Transverse colon (tissue), 4 donors: Measurements from ENCODE around the gene ADH5. TPM values are rescaled to one million over a fixed set of nuclear protein-coding genes. Genes with fewer than 3 reads are reported as not detected.

Source experiments
- DNase-seq: peaks from one replicate; pipeline ENCODE4 v3.0.0-alpha.2; 2019
- H3K27ac ChIP-seq, 4 donors: fragments of 200-600 bp; sonication (generic); 2 replicates each; pipeline ENCODE4 v1.5.1; 2016 to 2018; ENCODE audit warnings: inconsistent platforms in 4 of 4
- H3K27me3 ChIP-seq: fragments of 200-600 bp; sonication (generic); 2 replicates; pipeline ENCODE4 v1.5.1; 2017; ENCODE audit warnings: inconsistent platforms
- H3K36me3 ChIP-seq, 4 donors: fragments of 200-600 bp; sonication (generic); 2 replicates each; pipeline ENCODE4 v1.5.1; 2017 to 2019; ENCODE audit warnings: inconsistent platforms in 4 of 4
- H3K4me1 ChIP-seq, 4 donors: fragments of 200-600 bp; sonication (generic); 2 replicates each; pipeline ENCODE4 v1.5.1; 2017 to 2020; ENCODE audit warnings: inconsistent platforms in 4 of 4
- H3K4me3 ChIP-seq, 4 donors: fragments of 200-600 bp; sonication (generic); 1 replicate in 1 of 4; 2 replicates in 3 of 4; pipeline versions ENCODE4 v1.5.1 to v1.6.1; 2017 to 2019; ENCODE audit warnings: inconsistent platforms in 4 of 4
- H3K9me3 ChIP-seq, 2 donors: fragments of 200-600 bp; sonication (generic); 2 replicates each; pipeline ENCODE4 v1.5.1; 2017 to 2019; ENCODE audit warnings: inconsistent platforms in 2 of 2
- CTCF ChIP-seq, 5 experiments: fragments of 200-600 bp in 3 of 5; fragments of 450-650 bp in 2 of 5; sonication (generic) in 3 of 5; IDR thresholded peaks; 1 replicate in 2 of 5; 2 replicates in 3 of 5; pipeline ENCODE4 v1.5.1; 2016 to 2017; ENCODE audit warnings: antibody characterized with exemption in 5 of 5, inconsistent platforms in 3 of 5, mild to moderate bottlenecking in 2 of 5, moderate library complexity in 1 of 5
- EP300 ChIP-seq: sonication (generic); formaldehyde crosslinking; IDR thresholded peaks from one replicate; pipeline ENCODE4 v1.6.1; 2017; ENCODE audit warnings: antibody characterized with exemption, low read depth
- POLR2A ChIP-seq: fragments of 450-650 bp; IDR thresholded peaks from one replicate; pipeline ENCODE4 v1.6.1; 2016; ENCODE audit warnings: antibody characterized with exemption, mild to moderate bottlenecking, moderate library complexity
- POLR2AphosphoS5 ChIP-seq, 3 donors: sonication (generic); formaldehyde crosslinking; IDR thresholded peaks; one replicate each; pipeline ENCODE4 v1.6.1; 2016; ENCODE audit warnings: antibody characterized with exemption in 3 of 3
- WGBS, 2 donors: methylation state at CpG; one replicate each; pipeline ENCODE4 v1.1.5; 2018; ENCODE audit warnings: low coverage in 1 of 2; 5-methylcytosine and 5-hydroxymethylcytosine counted together
- in situ Hi-C, 4 donors: fragments of 200-750 bp; cut with MboI; loops; one replicate each; pipeline versions ENCODE4 v1.15.0 to v1.15.1; 2017; ENCODE audit warnings: low sequenced_read_pairs in 3 of 4, low pct_ligation_motif_present in 1 of 4, low pct_unique_long_range_greater_than_20kb in 1 of 4
- intact Hi-C: fragments of 100-400 bp; cut with DNase I; formaldehyde crosslinking; loops from one replicate; pipeline ENCODE4 v1.15.1; 2023; ENCODE audit warnings: low total_unique reads
- total RNA-seq, 4 donors: library from RNA; depleted of rRNA; stranded (reverse); fragments of >200 nt; gene quantifications; one replicate each; pipeline ENCODE4 v1.1.0, GENCODE V29; 2016

The ADH5 gene
- total RNA-seq, 4 donors from 2014 or later = 63.3 to 159 (median 111) TPM

- H3K27me3 ChIP-seq = no peaks in the 10 kb centered on the region
- no peak for TF ChIP-seq POLR2A
- no peak for TF ChIP-seq CTCF (IDR thresholded peaks at IDR 0.05)
- no peak for TF ChIP-seq EP300
- no peak for TF ChIP-seq POLR2AphosphoS5 (IDR thresholded peaks at IDR 0.05)
- no peaks in the 10 kb centered on the region for H3K9me3 ChIP-seq
- in situ Hi-C loops (no loop called here), intact Hi-C loops (no loop called here)
- WGBS, 2 donors = 43 to 100% methylated on average over 1 to 2 of the region's 2 CpGs
- no peaks in the 10 kb centered on the region for H3K36me3 ChIP-seq
- H3K4me1 ChIP-seq = peaks cover 0 to 7% (median 0%) of the 10 kb centered on the region in 4 donors
- H3K4me3 ChIP-seq = no peak overlapping the region
- no peak for DNase-seq
- no peak overlapping the region for H3K27ac ChIP-seq
These were observed 42.8 kb upstream of the ADH5 start for GRCh38 chr4:99131378-99131777.

DNA sequence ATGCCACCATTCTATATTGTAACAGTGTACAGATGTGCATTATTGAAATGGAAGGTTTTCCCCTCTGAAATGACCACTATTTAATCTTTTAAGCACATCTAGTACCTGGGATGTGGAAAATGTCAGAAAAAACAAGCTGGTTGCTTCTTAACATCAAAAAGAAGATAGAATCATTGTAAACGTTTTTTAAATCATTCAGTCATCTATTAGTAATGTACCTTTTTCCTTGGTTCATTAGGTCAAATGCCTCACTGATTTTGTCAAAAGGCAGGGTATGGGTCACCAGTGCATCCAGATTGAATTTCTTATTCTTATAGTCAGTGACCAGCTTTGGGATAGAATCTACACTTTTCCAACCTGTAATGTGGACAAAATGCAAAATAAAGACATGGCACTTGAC is 37.8 kb upstream of the ADH5 start:
- H3K4me3 ChIP-seq = no peak overlapping the region
- no peak overlapping the region for H3K27ac ChIP-seq
- no peak for TF ChIP-seq EP300
- TF ChIP-seq CTCF (IDR thresholded peaks at IDR 0.05) = no peak
- TF ChIP-seq POLR2A = no peak
- TF ChIP-seq POLR2AphosphoS5 (IDR thresholded peaks at IDR 0.05) = no peak
- peaks cover 0 to 3% (median 0%) of the 10 kb centered on the region in 4 donors for H3K4me1 ChIP-seq
- intact Hi-C loops (no loop called here), in situ Hi-C loops (loop anchor here in 1 of 4 donors (10.0 kb wide), 1 partner anchor 278 kb away; no protein-coding TSS in a partner anchor)
- no peaks in the 10 kb centered on the region for H3K27me3 ChIP-seq
- no peak for DNase-seq
- 75 to 78% methylated on average over 1 of the region's 1 CpG for WGBS, 2 donors
- H3K36me3 ChIP-seq = no peaks in the 10 kb centered on the region
- H3K9me3 ChIP-seq = no peaks in the 10 kb centered on the region

DNA sequence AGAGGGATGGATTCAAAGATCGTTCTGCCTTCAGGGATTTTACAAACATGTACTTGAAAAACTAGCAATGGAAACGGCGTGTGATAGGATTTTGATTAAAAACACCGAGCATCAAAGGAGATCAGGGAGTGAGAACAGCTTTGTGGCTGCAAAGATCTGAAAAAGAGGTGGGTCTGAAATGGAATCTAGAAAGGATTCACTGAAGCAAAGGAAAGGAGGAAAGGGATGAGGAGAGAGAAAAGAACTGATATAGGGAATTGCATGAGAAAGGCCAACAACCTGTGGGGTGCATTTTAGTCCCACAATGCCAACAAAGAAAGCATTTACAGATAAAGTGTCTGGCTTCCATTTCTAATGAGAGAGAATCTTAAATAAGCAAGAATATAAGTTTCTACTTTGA is 32.4 kb upstream of the ADH5 start:
- in situ Hi-C loops = loop anchor here (5.0 to 25.0 kb wide), 3 partner anchors 284 to 291 kb away; no protein-coding TSS in a partner anchor

GRCh38 chr4:99120501-99120900 is 31.9 kb upstream of the ADH5 start:
- Histone ChIP-seq H3K27ac (no peak overlapping the region), H3K36me3 (no peaks in the 10 kb centered on the region), H3K4me1 (peaks cover 0 to 6% (median 0%) of the 10 kb centered on the region in 4 donors), H3K9me3 (no peaks in the 10 kb centered on the region), H3K27me3 (no peaks in the 10 kb centered on the region), H3K4me3 (no peak overlapping the region)
- 95% methylated on average over 5 of the region's 5 CpGs; no CpG with 5 or more reads in 1 of the 2 donors for WGBS, 2 donors
- intact Hi-C loops = loop anchor here (5.0 kb wide), 1 partner anchor 287 kb away; no protein-coding TSS in a partner anchor
- no peak for TF ChIP-seq POLR2AphosphoS5 (IDR thresholded peaks at IDR 0.05)
- TF ChIP-seq POLR2A = no peak
- in situ Hi-C loops = loop anchor here (5.0 to 25.0 kb wide), 3 partner anchors 284 to 292 kb away; no protein-coding TSS in a partner anchor
- DNase-seq = no peak

More for the DNA sequence above, 32.4 kb upstream of the ADH5 start:
- DNase-seq = no peak
- H3K36me3 ChIP-seq = no peaks in the 10 kb centered on the region
- H3K4me1 ChIP-seq = peaks cover 0 to 6% (median 0%) of the 10 kb centered on the region in 4 donors
- no peaks in the 10 kb centered on the region for H3K9me3 ChIP-seq
- TF ChIP-seq EP300 (no peak), POLR2AphosphoS5 (IDR thresholded peaks at IDR 0.05) (no peak), CTCF (IDR thresholded peaks at IDR 0.05) (no peak), POLR2A (no peak)
- H3K27me3 ChIP-seq = no peaks in the 10 kb centered on the region
- no peak overlapping the region for H3K27ac ChIP-seq
- WGBS, 2 donors = 78 to 100% methylated on average over 3 to 4 of the region's 4 CpGs
- intact Hi-C loops = loop anchor here (5.0 kb wide), 1 partner anchor 286 kb away; no protein-coding TSS in a partner anchor
- no peak overlapping the region for H3K4me3 ChIP-seq
